GM18508 (cell line): ENCODE results near the gene EYA3.
A peak's percentile ranks its signal among the peaks of the same experiment; 100 is the strongest.

Experiments used
- ATAC-seq: cut with Tn5 transposase; IDR thresholded peaks from one replicate; pipeline ENCODE4 v1.9.1; 2021; ENCODE audit warnings: moderate number of reproducible peaks; ENCODE audit not compliant: insufficient read depth, unreplicated experiment

The EYA3 gene

GRCh38 chr1:28088168-28088961 lies at the start of gene EYA3:
Gene EYA3, minus strand, starts transcription at chr1:28088610. Its CDS starts 30,584 bp downstream, at chr1:28058026.
- peak; percentile 60 for ATAC-seq

GRCh38 chr1:28136922-28137613 lies 48.7 kb upstream of the EYA3 start:
- ATAC-seq: no peak

- no peak for ATAC-seq
Measured at GRCh38 chr1:28136169-28136921, 47.9 kb upstream of the EYA3 start.

- no peak for ATAC-seq
Measured at GRCh38 chr1:28135371-28136168, 47.2 kb upstream of the EYA3 start.

- no peak for ATAC-seq
Measured at GRCh38 chr1:28134651-28135207, 46.3 kb upstream of the EYA3 start.

- ATAC-seq: no peak
Measured at GRCh38 chr1:28132171-28133167, 44.1 kb upstream of the EYA3 start.

- no peak for ATAC-seq
Measured at GRCh38 chr1:28130901-28131300, 42.5 kb upstream of the EYA3 start.

GRCh38 chr1:28129150-28129549 lies 40.7 kb upstream of the EYA3 start:
- no peak for ATAC-seq

GRCh38 chr1:28127617-28128257 lies 39.3 kb upstream of the EYA3 start:
- ATAC-seq: peak; percentile 50

- no peak for ATAC-seq
Measured at GRCh38 chr1:28126783-28127490, 38.5 kb upstream of the EYA3 start.

GRCh38 chr1:28126212-28126611 lies 37.8 kb upstream of the EYA3 start:
- ATAC-seq: no peak

GRCh38 chr1:28123461-28123961 lies 35.1 kb upstream of the EYA3 start:
- ATAC-seq: no peak

- no peak for ATAC-seq
Measured at GRCh38 chr1:28122183-28122582, 33.8 kb upstream of the EYA3 start.

- no peak for ATAC-seq
Measured at GRCh38 chr1:28119556-28119955, 31.1 kb upstream of the EYA3 start.

- ATAC-seq: no peak
Measured at GRCh38 chr1:28118640-28119307, 30.4 kb upstream of the EYA3 start.

GRCh38 chr1:28115267-28115666 lies 26.9 kb upstream of the EYA3 start:
- ATAC-seq: no peak

- no peak for ATAC-seq
Measured at GRCh38 chr1:28114844-28115243, 26.4 kb upstream of the EYA3 start.
